H1 (cell line): ENCODE measurements around the gene CAPN9. TPM values are rescaled to one million over a fixed set of nuclear protein-coding genes. Genes with fewer than 3 reads are reported as not detected.
A peak's percentile ranks its signal among the peaks of the same experiment; 100 is the strongest.

Experiments
- CTCF ChIA-PET: fragments of 300-600 bp; sonication (Branson Sonifier 250); formaldehyde crosslinking; loops from one replicate; lab custom pipeline; 2021; ENCODE audit not compliant: partially characterized antibody; lab: Charles Lee
- POLR2A ChIA-PET: fragments of 300-600 bp; sonication (Branson Sonifier 250); formaldehyde crosslinking; loops from one replicate; lab custom pipeline; 2021; ENCODE audit warnings: inconsistent platforms; ENCODE audit not compliant: partially characterized antibody; lab: Charles Lee
- DNase-seq, 2 experiments: peaks; one replicate each; pipeline versions ENCODE4 v3.0.0 to v3.0.0-alpha.2; 2010 to 2022; ENCODE audit warnings: low spot score in 2 of 2, low read depth in 1 of 2, mixed read lengths in 1 of 2
- FAIRE-seq: peaks from 2 replicates; lab custom pipeline; 2011; peaks lifted over from hg19 to GRCh38; lab: Jason Lieb, UNC
- H2AFZ ChIP-seq: 2 replicates; pipeline ENCODE4 v1.8.1; 2012; ENCODE audit warnings: low read length, inconsistent platforms
- H2AK5ac ChIP-seq: 2 replicates; pipeline ENCODE4 v1.6.1; 2013; ENCODE audit warnings: low read depth, low read length
- H2BK120ac ChIP-seq: replicated peaks from 2 replicates; pipeline ENCODE3; 2013; ENCODE audit warnings: low read depth, low read length, inconsistent platforms
- H2BK12ac ChIP-seq: 2 replicates; pipeline ENCODE4 v1.6.1; 2013; ENCODE audit warnings: low read depth, low read length
- H2BK15ac ChIP-seq: 2 replicates; pipeline ENCODE4 v1.6.1; 2013; ENCODE audit warnings: low read length
- H2BK20ac ChIP-seq: 2 replicates; pipeline ENCODE4 v1.6.1; 2013; ENCODE audit warnings: low read length
- H2BK5ac ChIP-seq: 2 replicates; pipeline ENCODE4 v1.6.1; 2013; ENCODE audit warnings: low read depth, low read length
- H3K14ac ChIP-seq: 2 replicates; pipeline ENCODE4 v1.6.1; 2013; ENCODE audit warnings: inconsistent platforms; ENCODE audit not compliant: insufficient read length
- H3K18ac ChIP-seq: 2 replicates; pipeline ENCODE4 v1.6.1; 2013; ENCODE audit warnings: low read length; ENCODE audit errors: extremely low read depth
- H3K23ac ChIP-seq: 2 replicates; pipeline ENCODE4 v1.6.1; 2013; ENCODE audit warnings: inconsistent platforms; ENCODE audit not compliant: insufficient read length
- H3K23me2 ChIP-seq: 2 replicates; pipeline ENCODE4 v1.6.1; 2013; ENCODE audit warnings: low read depth, low read length
- H3K27ac ChIP-seq: 2 replicates; pipeline ENCODE4 v1.6.1; 2011; ENCODE audit warnings: low read depth, low read length, inconsistent platforms
- H3K27me3 ChIP-seq, 4 experiments: replicated peaks in 1 of 4; 1 replicate in 1 of 4; 2 replicates in 3 of 4; pipeline versions ENCODE4 v1.6.1 to v1.8.1; 2011 to 2013; ENCODE audit warnings: low read length in 3 of 4, mild to moderate bottlenecking in 3 of 4, inconsistent platforms in 2 of 4, mixed read lengths in 2 of 4, moderate library complexity in 1 of 4; ENCODE audit not compliant: control insufficient read depth in 3 of 4, insufficient read depth in 3 of 4; ENCODE audit errors: extremely low read depth in 1 of 4
- H3K36me3 ChIP-seq, 4 experiments: 2 replicates each; pipeline versions ENCODE4 v1.6.1 to v1.8.1; 2011 to 2013; ENCODE audit warnings: mild to moderate bottlenecking in 4 of 4, low read length in 3 of 4, moderate library complexity in 2 of 4, control low read depth in 1 of 4, inconsistent platforms in 1 of 4; ENCODE audit not compliant: insufficient read depth in 4 of 4, control insufficient read depth in 2 of 4
- H3K4ac ChIP-seq: replicated peaks from 2 replicates; pipeline ENCODE3; 2013; ENCODE audit warnings: low read length, low read depth, mixed read lengths, inconsistent platforms; ENCODE audit not compliant: insufficient read length
- H3K4me1 ChIP-seq, 4 experiments: replicated peaks in 1 of 4; 1 replicate in 1 of 4; 2 replicates in 3 of 4; pipeline versions ENCODE4 v1.6.1 to v1.8.1; 2011 to 2013; ENCODE audit warnings: low read length in 3 of 4, inconsistent platforms in 2 of 4, mixed read lengths in 1 of 4; ENCODE audit not compliant: insufficient read depth in 4 of 4, control insufficient read depth in 3 of 4
- H3K4me2 ChIP-seq, 2 experiments: 2 replicates each; pipeline versions ENCODE4 v1.6.1 to v1.8.1; 2011 to 2013; ENCODE audit warnings: low read depth in 2 of 2, low read length in 2 of 2, control low read depth in 1 of 2, inconsistent platforms in 1 of 2, mild to moderate bottlenecking in 1 of 2; ENCODE audit not compliant: insufficient read depth in 1 of 2
- H3K4me3 ChIP-seq, 4 experiments: fragments of 200-600, 300-600 bp in 1 of 4; sonication (generic), shearing (Covaris generic), sonication (Bioruptor Twin) in 1 of 4; 2 replicates each; pipeline versions ENCODE4 v1.5.1 to v1.8.1; 2011 to 2016; ENCODE audit warnings: low read length in 4 of 4, low read depth in 3 of 4, control low read depth in 2 of 4, inconsistent platforms in 2 of 4, mild to moderate bottlenecking in 2 of 4, mixed read lengths in 1 of 4, moderate library complexity in 1 of 4; ENCODE audit not compliant: insufficient read depth in 2 of 4; ENCODE audit errors: extremely low read depth in 1 of 4
- H3K56ac ChIP-seq: replicated peaks from 2 replicates; pipeline ENCODE3; 2013; ENCODE audit warnings: low read depth, mild to moderate bottlenecking, mixed read lengths, low read length, inconsistent platforms; ENCODE audit not compliant: insufficient read length
- H3K79me1 ChIP-seq: 2 replicates; pipeline ENCODE4 v1.6.1; 2013; ENCODE audit warnings: low read depth, low read length, control low read depth
- H3K79me2 ChIP-seq, 2 experiments: 2 replicates each; pipeline versions ENCODE4 v1.6.1 to v1.8.1; 2012 to 2013; ENCODE audit warnings: low read length in 2 of 2, mild to moderate bottlenecking in 2 of 2, inconsistent platforms in 1 of 2; ENCODE audit not compliant: insufficient read depth in 2 of 2, control insufficient read depth in 1 of 2
- H3K9ac ChIP-seq, 4 experiments: replicated peaks in 1 of 4; 1 replicate in 1 of 4; 2 replicates in 3 of 4; pipeline versions ENCODE4 v1.6.1 to v1.8.1; 2011 to 2013; ENCODE audit warnings: low read depth in 3 of 4, low read length in 3 of 4, control low read depth in 2 of 4, mild to moderate bottlenecking in 2 of 4, moderate library complexity in 2 of 4, inconsistent platforms in 1 of 4; ENCODE audit errors: extremely low read depth in 1 of 4
- H3K9me3 ChIP-seq, 2 experiments: 2 replicates each; pipeline versions ENCODE4 v1.6.1 to v1.8.1; 2012 to 2013; ENCODE audit warnings: mild to moderate bottlenecking in 2 of 2, moderate library complexity in 2 of 2, control low read depth in 1 of 2, inconsistent platforms in 1 of 2, low read depth in 1 of 2, low read length in 1 of 2, mixed read lengths in 1 of 2; ENCODE audit not compliant: insufficient read depth in 2 of 2
- H4K20me1 ChIP-seq, 2 experiments: replicated peaks in 1 of 2; 2 replicates each; pipeline versions ENCODE3 to v1.8.1; 2011 to 2013; ENCODE audit warnings: inconsistent platforms in 2 of 2, low read length in 2 of 2, mild to moderate bottlenecking in 1 of 2; ENCODE audit not compliant: insufficient read depth in 2 of 2, control insufficient read depth in 1 of 2
- H4K5ac ChIP-seq: 2 replicates; pipeline ENCODE4 v1.6.1; 2013; ENCODE audit warnings: low read length, low read depth, mixed read lengths, inconsistent platforms; ENCODE audit not compliant: insufficient read length
- H4K8ac ChIP-seq: 2 replicates; pipeline ENCODE4 v1.8.0; 2013; ENCODE audit warnings: mild to moderate bottlenecking, moderate library complexity, low read length, inconsistent platforms; ENCODE audit not compliant: insufficient read depth; ENCODE audit errors: extremely low read depth
- H4K91ac ChIP-seq: replicated peaks from 2 replicates; pipeline ENCODE3; 2013; ENCODE audit warnings: low read length, mixed read lengths, inconsistent platforms; ENCODE audit not compliant: insufficient read length
- BRCA1 ChIP-seq: IDR thresholded peaks from 2 replicates; pipeline ENCODE4 v1.6.1; 2012; ENCODE audit warnings: low read depth, low read length, improper control_type of control experiment
- CBX8 ChIP-seq: fragments of 300-800, 300-1000 bp; sonication (generic); IDR thresholded peaks from 2 replicates; pipeline ENCODE4 v1.7.1; 2016; ENCODE audit warnings: low read depth, low read length, borderline replicate concordance
- CEBPB ChIP-seq: IDR thresholded peaks from 2 replicates; pipeline ENCODE4 v1.6.1; 2012; ENCODE audit warnings: low read depth, low read length
- EGR1 ChIP-seq: IDR thresholded peaks from 2 replicates; pipeline ENCODE4 v1.6.1; 2011; ENCODE audit warnings: low read depth, low read length, borderline replicate concordance
- EZH2 ChIP-seq: fragments of 200-600 bp; sonication (generic); IDR thresholded peaks from 2 replicates; pipeline ENCODE4 v1.7.1; 2012; ENCODE audit warnings: low read depth, mild to moderate bottlenecking, moderate library complexity, low read length, inconsistent platforms; ENCODE audit not compliant: severe bottlenecking
- JUND ChIP-seq: IDR thresholded peaks from 2 replicates; pipeline ENCODE4 v1.6.1; 2011; ENCODE audit warnings: mild to moderate bottlenecking, improper control_type of control experiment, low read length
- KDM4A ChIP-seq: IDR thresholded peaks from one replicate; pipeline ENCODE4 v1.7.1; 2012; ENCODE audit warnings: low read depth, mild to moderate bottlenecking, moderate library complexity, low read length, inconsistent platforms; ENCODE audit not compliant: severe bottlenecking
- POLR2AphosphoS5 ChIP-seq: IDR thresholded peaks from 2 replicates; pipeline ENCODE4 v1.6.1; 2011; ENCODE audit warnings: low read depth, low read length
- RNF2 ChIP-seq: fragments of 200-900, 300-1000 bp; sonication (generic); IDR thresholded peaks from 2 replicates; pipeline ENCODE4 v1.7.1; 2016; ENCODE audit warnings: borderline replicate concordance, low read depth, mild to moderate bottlenecking, antibody characterized with exemption, low read length; ENCODE audit not compliant: poor library complexity, severe bottlenecking; ENCODE audit errors: missing control alignments
- SIN3A ChIP-seq, 2 experiments: IDR thresholded peaks in 1 of 2; conservative IDR thresholded peaks in 1 of 2; 2 replicates each; pipeline ENCODE4 v1.6.1; 2011 to 2012; ENCODE audit warnings: low read length in 2 of 2, improper control_type of control experiment in 1 of 2, low read depth in 1 of 2, mild to moderate bottlenecking in 1 of 2
- TBP ChIP-seq: IDR thresholded peaks from 2 replicates; pipeline ENCODE4 v1.6.1; 2011; ENCODE audit warnings: low read depth, low read length, improper control_type of control experiment
- ZNF274 ChIP-seq: IDR thresholded peaks from 2 replicates; pipeline ENCODE4 v1.7.0; 2012; ENCODE audit warnings: low read length, borderline replicate concordance; ENCODE audit errors: extremely low read depth
- WGBS, 2 experiments: shearing (Covaris generic) in 1 of 2; methylation state at CpG; one replicate each; pipeline versions ENCODE4 v1.1.6 to v1.1.7; 2013 to 2015; ENCODE audit warnings: low lambda C conversion rate in 2 of 2, mixed read lengths in 2 of 2, inconsistent platforms in 1 of 2, low coverage in 1 of 2, missing lambda C conversion rate in 1 of 2; ENCODE audit not compliant: insufficient replicate concordance in 2 of 2, insufficient coverage in 1 of 2, insufficient read length in 1 of 2; ENCODE audit errors: extremely low coverage in 1 of 2, missing lambda C conversion rate in 1 of 2; 5-methylcytosine and 5-hydroxymethylcytosine counted together
- polyA plus RNA-seq, 7 experiments: library from polyadenylated mRNA; depleted of rRNA in 3 of 7; stranded (reverse) in 5 of 7; unstranded in 2 of 7; fragments of >200 nt in 5 of 7; fragments of 200-250 nt in 2 of 7; gene quantifications; 1 replicate in 5 of 7; 2 replicates in 1 of 7; 4 replicates in 1 of 7; pipeline versions ENCODE4 v1.2.1 to v1.2.3, GENCODE V29; 2011 to 2013; ENCODE audit warnings: missing spikeins in 2 of 7, mixed read lengths in 2 of 7
- total RNA-seq: library from RNA; stranded (reverse); fragmentation: NEBNext Ultra II Directional; extraction: Animal tissue kit (Norgen Biotek cat#: 25700); gene quantifications from 2 replicates; pipeline ENCODE4 v1.2.1, GENCODE V29; 2021

Gene CAPN9
- total and polyA plus RNA-seq, 2 of the 8 experiments (the other 6 are each of a cell fraction or from before 2014, with no cell fraction given), result 0.22 to 0.76 TPM

- Histone ChIP-seq H2BK120ac (no peak overlapping the region), H3K4me2 (no peak overlapping the region; a peak in 1 of 4 replicates), H3K18ac (no peak overlapping the region), H3K27ac (no peak overlapping the region), H3K23ac (no peak overlapping the region), H3K9ac (no peak overlapping the region), H3K23me2 (no peaks in the 10 kb centered on the region), H2BK20ac (no peak overlapping the region), H3K9me3 (no peaks in the 10 kb centered on the region), H3K4me3 (no peak overlapping the region), H3K79me2 (no peaks in the 10 kb centered on the region), H3K27me3 (no peaks in the 10 kb centered on the region), H2BK12ac (no peak overlapping the region), H3K79me1 (no peaks in the 10 kb centered on the region), H4K91ac (no peak overlapping the region), H4K20me1 (no peaks in the 10 kb centered on the region), H2BK15ac (no peak overlapping the region), H2BK5ac (no peak overlapping the region), H3K14ac (no peak overlapping the region), H2AFZ (0 out of 2 replicates have a peak overlapping the region, but pooled peaks have one; percentile 60), H3K4ac (no peak overlapping the region), H3K36me3 (no peaks in the 10 kb centered on the region), H4K8ac (no peak overlapping the region), H2AK5ac (no peak overlapping the region), H3K4me1 (peaks cover 0 to 3% (median 1%) of the 10 kb centered on the region in 4 experiments; a peak in 3 of 7 replicates), H4K5ac (no peak overlapping the region), H3K56ac (no peak overlapping the region)
- no peak for FAIRE-seq
- POLR2A ChIA-PET, result no interaction called here
- CTCF ChIA-PET, result interaction anchor here (1.1 to 1.7 kb wide), 2 partner anchors 18 to 33 kb away, joined by 3 read pairs; no protein-coding TSS in a partner anchor
- 86% methylated on average over 15 of the region's 15 CpGs; no CpG with 5 or more reads in 1 of the 2 experiments for WGBS, 2 experiments
- no peak for DNase-seq
- TF ChIP-seq SIN3A (conservative IDR thresholded peaks at IDR 0.05 in 1 of 2, IDR thresholded peaks at IDR 0.05 in 1 of 2; ENCODE audit: low read depth in 1 of 2, low read length in 2 of 2), result no peak
- no peak for TF ChIP-seq EZH2
- no peak for TF ChIP-seq CBX8
- no peak for TF ChIP-seq ZNF274
- TF ChIP-seq EGR1, result no peak
- no peak for TF ChIP-seq TBP
- TF ChIP-seq JUND, result no peak
- TF ChIP-seq RNF2, result no peak
- no peak for TF ChIP-seq KDM4A
- TF ChIP-seq CEBPB, result no peak
- no peak for TF ChIP-seq POLR2AphosphoS5
- TF ChIP-seq BRCA1, result no peak
These were observed 21.8 kb downstream of the CAPN9 start for GRCh38 chr1:230768903-230769570.
